Neural cell (in vitro differentiated cells): ENCODE measurements around the gene CASTOR2. TPM values are rescaled to one million over a fixed set of nuclear protein-coding genes. Genes with fewer than 3 reads are reported as not detected.
"Not testable (repeated sequence)": the region's sequence is repeated elsewhere in the genome, so short reads cannot be mapped to it uniquely, and the experiment has no call there.

Source experiments
- H2AFZ ChIP-seq: fragments of 200-600, 300-800 bp; sonication (generic), shearing (Covaris generic); 2 replicates; pipeline ENCODE4 v1.6.0; 2014; ENCODE audit warnings: low read depth, mild to moderate bottlenecking, antibody characterized with exemption, low read length, moderate library complexity
- H3F3A ChIP-seq: fragments of 200-600 bp; shearing (Covaris generic); 2 replicates; pipeline ENCODE4 v1.6.1; 2016; ENCODE audit warnings: mild to moderate bottlenecking, moderate library complexity, mixed read lengths, antibody characterized with exemption, low read length; ENCODE audit not compliant: insufficient read depth, poor library complexity, severe bottlenecking
- H3K27ac ChIP-seq: fragments of 200-600, 300-800 bp; sonication (generic), shearing (Covaris generic); 2 replicates; pipeline ENCODE4 v1.5.1; 2014; ENCODE audit warnings: mild to moderate bottlenecking, low read length, moderate library complexity
- H3K27me3 ChIP-seq: fragments of 300-800, 200-600 bp; sonication (generic), shearing (Covaris generic); 2 replicates; pipeline ENCODE4 v1.6.0; 2014; ENCODE audit warnings: mild to moderate bottlenecking, low read depth, low read length, moderate library complexity; ENCODE audit not compliant: insufficient read depth
- H3K36me3 ChIP-seq: fragments of 300-800, 200-600 bp; sonication (generic), shearing (Covaris generic); 2 replicates; pipeline ENCODE4 v1.5.1; 2014; ENCODE audit warnings: mild to moderate bottlenecking, antibody characterized with exemption, low read length, moderate library complexity; ENCODE audit not compliant: insufficient read depth
- H3K4me2 ChIP-seq: fragments of 300-800, 200-600 bp; sonication (generic), shearing (Covaris generic); 2 replicates; pipeline ENCODE4 v1.6.0; 2014; ENCODE audit warnings: mild to moderate bottlenecking, low read length
- H3K4me3 ChIP-seq: fragments of 300-800, 200-600 bp; sonication (generic), shearing (Covaris generic); 2 replicates; pipeline ENCODE4 v1.5.1; 2014; ENCODE audit warnings: mild to moderate bottlenecking, low read length, moderate library complexity
- H3K79me2 ChIP-seq: fragments of 200-600 bp; shearing (Covaris generic); replicated peaks from 2 replicates; pipeline ENCODE4 v1.6.0; 2014; ENCODE audit warnings: mild to moderate bottlenecking, low read length, moderate library complexity; ENCODE audit not compliant: insufficient read depth
- H3K9ac ChIP-seq: fragments of 300-800, 200-600 bp; sonication (generic), shearing (Covaris generic); 2 replicates; pipeline ENCODE4 v1.6.1; 2016; ENCODE audit warnings: mild to moderate bottlenecking, low read length, mixed read lengths
- H3K9me2 ChIP-seq: fragments of 200-600 bp; shearing (Covaris generic); 2 replicates; pipeline ENCODE4 v1.6.1; 2016; ENCODE audit warnings: mild to moderate bottlenecking, low read length, mixed read lengths; ENCODE audit not compliant: insufficient read depth
- H3K9me3 ChIP-seq: fragments of 200-600, 300-800 bp; sonication (generic), shearing (Covaris generic); 2 replicates; pipeline ENCODE4 v1.6.1; 2016; ENCODE audit warnings: mild to moderate bottlenecking, mixed run types, low read length, moderate library complexity, mixed read lengths
- H4K20me1 ChIP-seq: fragments of 200-600 bp; shearing (Covaris generic); 2 replicates; pipeline ENCODE4 v1.6.1; 2016; ENCODE audit warnings: mild to moderate bottlenecking, mixed run types; ENCODE audit not compliant: insufficient read depth
- CTCF ChIP-seq: fragments of 450-650 bp; IDR thresholded peaks from 2 replicates; pipeline ENCODE4 v1.5.1; 2014; ENCODE audit warnings: antibody characterized with exemption, mild to moderate bottlenecking, moderate library complexity; ENCODE audit not compliant: poor library complexity, severe bottlenecking
- EP300 ChIP-seq: fragments of 450-650 bp; conservative IDR thresholded peaks from 2 replicates; pipeline ENCODE4 v1.6.1; 2014; ENCODE audit warnings: antibody characterized with exemption, mild to moderate bottlenecking, moderate library complexity; ENCODE audit not compliant: poor library complexity, severe bottlenecking
- EZH2 ChIP-seq: fragments of 200-600, 300-800 bp; shearing (Covaris generic), sonication (generic); IDR thresholded peaks from 2 replicates; pipeline ENCODE4 v1.6.1; 2014; ENCODE audit warnings: antibody characterized with exemption, low read length, borderline replicate concordance, mild to moderate bottlenecking; ENCODE audit not compliant: insufficient read depth, poor library complexity, severe bottlenecking
- MXI1 ChIP-seq: fragments of 450-650 bp; conservative IDR thresholded peaks from 2 replicates; pipeline ENCODE4 v1.6.1; 2014; ENCODE audit warnings: antibody characterized with exemption, mild to moderate bottlenecking; ENCODE audit not compliant: poor library complexity, severe bottlenecking
- POLR2AphosphoS5 ChIP-seq: IDR thresholded peaks from 2 replicates; pipeline ENCODE4 v1.6.1; 2012
- RAD21 ChIP-seq: fragments of 450-650 bp; conservative IDR thresholded peaks from 2 replicates; pipeline ENCODE4 v1.6.1; 2014; ENCODE audit warnings: antibody characterized with exemption, mild to moderate bottlenecking, moderate library complexity
- REST ChIP-seq: IDR thresholded peaks from 2 replicates; pipeline ENCODE4 v1.6.1; 2012; ENCODE audit warnings: borderline replicate concordance
- SMC3 ChIP-seq: fragments of 450-650 bp; conservative IDR thresholded peaks from 2 replicates; pipeline ENCODE4 v1.6.1; 2014; ENCODE audit warnings: antibody characterized with exemption, mild to moderate bottlenecking, moderate library complexity; ENCODE audit not compliant: poor library complexity
- TAF1 ChIP-seq: IDR thresholded peaks from 2 replicates; pipeline ENCODE4 v1.6.1; 2012; ENCODE audit warnings: low read depth
- polyA plus RNA-seq: library from polyadenylated mRNA; depleted of rRNA; stranded (reverse); fragments of >200 nt; gene quantifications from 2 replicates; pipeline ENCODE4 v1.2.3, GENCODE V29; 2014

Gene CASTOR2
- polyA plus RNA-seq, 1 donor from 2014 or later: 13.7 TPM

DNA sequence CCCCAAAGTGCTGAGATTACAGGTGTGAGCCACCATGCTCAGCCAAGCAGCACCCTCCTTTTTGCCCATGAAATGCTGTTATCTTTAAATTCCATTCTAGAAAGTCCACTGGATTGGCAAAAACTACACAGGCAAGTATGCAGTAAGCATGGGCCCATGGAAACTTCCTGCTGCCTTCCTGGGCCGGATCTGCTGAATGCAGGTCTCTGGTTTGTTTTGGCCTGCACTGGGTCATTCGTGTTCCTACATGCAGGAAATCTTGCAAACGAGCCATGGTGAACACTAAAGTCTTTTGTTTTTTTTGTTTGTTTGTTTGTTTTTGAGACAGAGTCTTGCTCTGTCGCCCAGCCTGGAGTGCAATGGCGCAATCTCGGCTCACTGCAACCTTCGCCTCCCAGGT is 7.9 kb downstream of the CASTOR2 start:
- H3K4me3 ChIP-seq, H2AFZ ChIP-seq, H3K9ac ChIP-seq, H3K27me3 ChIP-seq, H3K9me3 ChIP-seq, H3K9me2 ChIP-seq, H3K79me2 ChIP-seq, H3K27ac ChIP-seq, H3F3A ChIP-seq, H3K36me3 ChIP-seq, H4K20me1 ChIP-seq, H3K4me2 ChIP-seq: not testable (repeated sequence)

DNA sequence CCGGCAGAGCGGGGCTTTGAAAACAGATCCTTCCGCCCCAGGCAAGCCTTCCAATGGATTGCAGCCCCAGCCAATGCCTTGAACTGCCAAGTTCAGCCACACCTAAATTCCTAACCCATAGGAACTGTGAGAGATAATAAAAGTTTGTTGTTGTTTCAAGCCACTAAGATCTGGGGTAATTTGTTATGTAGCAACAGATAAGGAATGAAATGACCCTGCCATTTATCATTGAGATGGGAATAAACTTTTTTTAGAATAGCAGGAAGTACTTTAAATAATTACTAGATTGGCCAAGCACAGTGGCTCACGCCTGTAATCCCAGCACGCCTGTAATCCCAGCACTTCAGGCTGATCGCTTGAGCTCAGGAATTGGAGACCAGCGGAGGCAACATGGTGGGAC is 11.5 kb downstream of the CASTOR2 start:
- not testable (repeated sequence) for H3K4me3 ChIP-seq, H3K9ac ChIP-seq, H2AFZ ChIP-seq, H3K4me2 ChIP-seq, H3K79me2 ChIP-seq, H3K27me3 ChIP-seq, H3K9me2 ChIP-seq, H3K36me3 ChIP-seq, H3F3A ChIP-seq, H3K27ac ChIP-seq, H3K9me3 ChIP-seq, H4K20me1 ChIP-seq

DNA sequence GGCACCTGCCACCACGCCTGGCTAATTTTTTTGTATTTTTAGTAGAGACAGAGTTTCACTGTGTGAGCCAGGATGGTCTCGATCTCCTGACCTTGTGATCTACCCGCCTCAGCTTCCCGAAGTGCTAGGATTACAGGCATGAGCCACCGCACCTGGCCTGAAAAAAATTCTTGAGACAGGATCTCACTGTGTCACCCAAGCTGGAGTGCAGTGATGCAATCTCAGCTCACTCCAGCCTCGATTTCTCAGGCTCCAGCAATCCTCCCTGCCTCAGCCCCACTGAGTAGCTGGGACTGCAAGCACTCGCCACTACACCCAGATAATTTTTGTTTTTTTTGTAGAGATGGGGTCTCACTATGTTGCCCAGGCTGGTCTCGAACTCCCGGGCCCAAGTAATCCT is 13.0 kb downstream of the CASTOR2 start:
- H3K27me3 ChIP-seq, H3K4me2 ChIP-seq, H3K9me3 ChIP-seq, H3K27ac ChIP-seq, H3F3A ChIP-seq, H2AFZ ChIP-seq, H3K4me3 ChIP-seq, H3K9ac ChIP-seq, H3K9me2 ChIP-seq, H3K79me2 ChIP-seq, H4K20me1 ChIP-seq, H3K36me3 ChIP-seq: not testable (repeated sequence)

GRCh38 chr7:74988436-74988835 is 23.9 kb downstream of the CASTOR2 start:
- not testable (repeated sequence) for H3K9ac ChIP-seq, H2AFZ ChIP-seq, H3F3A ChIP-seq, H3K4me3 ChIP-seq, H3K9me3 ChIP-seq, H3K36me3 ChIP-seq, H4K20me1 ChIP-seq, H3K9me2 ChIP-seq, H3K27ac ChIP-seq, H3K27me3 ChIP-seq, H3K4me2 ChIP-seq
- H3K79me2 ChIP-seq: peaks cover 15% of the 10 kb centered on the region

DNA sequence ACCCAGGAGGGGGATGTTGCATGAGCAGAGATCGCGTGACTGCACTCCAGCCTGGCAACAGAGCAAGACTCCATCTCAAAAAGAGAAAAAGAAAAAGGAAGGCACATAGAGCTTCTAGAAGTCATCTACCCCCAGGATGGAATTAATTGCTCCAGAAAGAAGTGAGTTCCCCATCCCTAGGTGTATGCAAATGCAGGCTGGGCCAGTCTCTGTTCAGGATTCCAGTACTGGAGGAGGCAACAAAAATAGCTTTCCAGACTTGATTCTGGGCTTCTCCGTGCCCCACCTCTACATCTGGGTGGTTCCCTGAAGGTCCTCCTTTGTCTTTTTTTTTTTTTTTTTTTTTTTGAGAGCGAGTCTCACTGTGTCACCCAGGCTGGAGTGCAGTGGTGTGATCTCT is 28.6 kb downstream of the CASTOR2 start:
- H2AFZ ChIP-seq: no peak overlapping the region
- no peaks in the 10 kb centered on the region for H4K20me1 ChIP-seq
- H3K9me3 ChIP-seq: no peaks in the 10 kb centered on the region
- peaks cover 14% of the 10 kb centered on the region for H3K79me2 ChIP-seq
- TF ChIP-seq CTCF (no peak), SMC3 (no peak), REST (no peak), EP300 (no peak), EZH2 (no peak), TAF1 (no peak), RAD21 (no peak), POLR2AphosphoS5 (no peak), MXI1 (no peak)
- no peak overlapping the region for H3K27ac ChIP-seq
- H3K4me3 ChIP-seq: no peak overlapping the region
- no peaks in the 10 kb centered on the region for H3K36me3 ChIP-seq
- H3K9me2 ChIP-seq: no peaks in the 10 kb centered on the region
- H3F3A ChIP-seq: no peaks in the 10 kb centered on the region
- H3K9ac ChIP-seq: no peak overlapping the region
- no peak overlapping the region for H3K4me2 ChIP-seq
- H3K27me3 ChIP-seq: no peaks in the 10 kb centered on the region
